Mucosa of gallbladder (tissue), 1 donor: ENCODE measurements around the gene CCKAR. TPM values are rescaled to one million over a fixed set of nuclear protein-coding genes. Genes with fewer than 3 reads are reported as not detected.

Source experiments
- DNase-seq: peaks from one replicate; pipeline ENCODE4 v3.0.0-alpha.2; 2020; ENCODE audit warnings: low spot score
- total RNA-seq: library from RNA; stranded (reverse); gene quantifications from one replicate; pipeline ENCODE4 v1.2.1, GENCODE V29; 2021
- donor health status: DM: no; HTN: no; CAD: no.

Gene CCKAR
- total RNA-seq, 1 donor from 2014 or later: 68.5 TPM

DNA sequence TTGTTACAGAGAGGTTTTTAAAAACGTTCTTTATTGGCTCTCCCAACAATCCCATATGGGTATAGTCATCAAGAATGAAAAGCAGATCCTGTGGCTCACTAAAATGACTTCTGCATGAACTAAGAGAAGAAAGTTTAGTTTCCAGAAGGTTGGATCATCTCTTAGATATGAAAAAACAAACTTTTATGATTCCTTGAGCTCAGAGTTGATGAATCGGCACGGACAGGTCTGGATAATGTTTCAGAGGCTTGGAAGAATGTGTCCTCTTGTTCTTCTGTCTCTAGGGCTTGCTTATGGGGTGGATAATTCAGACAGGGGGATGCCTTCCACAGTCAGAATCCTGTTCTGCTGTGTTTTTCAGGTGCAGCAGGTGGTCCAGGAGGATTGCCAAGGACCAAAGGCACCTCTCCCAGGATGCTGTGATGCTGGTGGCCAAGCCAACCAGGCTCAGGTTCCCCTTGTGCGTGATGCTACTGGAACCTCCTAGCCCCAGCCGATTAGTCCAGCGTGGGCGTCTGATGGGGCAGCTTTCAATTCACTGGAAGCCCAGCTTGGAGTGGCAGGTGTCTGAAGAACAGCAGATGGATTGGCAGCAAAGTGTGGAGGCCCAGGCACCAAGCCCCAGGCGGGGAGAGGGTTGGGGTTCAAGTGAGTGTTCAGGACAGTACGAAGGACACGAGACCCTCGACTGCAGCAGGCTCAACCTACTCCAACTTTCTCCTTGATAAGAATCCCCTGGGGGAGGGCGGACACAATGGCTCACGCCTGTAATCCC lies 30.3 kb downstream of the CCKAR start:
- no peak for DNase-seq

DNA sequence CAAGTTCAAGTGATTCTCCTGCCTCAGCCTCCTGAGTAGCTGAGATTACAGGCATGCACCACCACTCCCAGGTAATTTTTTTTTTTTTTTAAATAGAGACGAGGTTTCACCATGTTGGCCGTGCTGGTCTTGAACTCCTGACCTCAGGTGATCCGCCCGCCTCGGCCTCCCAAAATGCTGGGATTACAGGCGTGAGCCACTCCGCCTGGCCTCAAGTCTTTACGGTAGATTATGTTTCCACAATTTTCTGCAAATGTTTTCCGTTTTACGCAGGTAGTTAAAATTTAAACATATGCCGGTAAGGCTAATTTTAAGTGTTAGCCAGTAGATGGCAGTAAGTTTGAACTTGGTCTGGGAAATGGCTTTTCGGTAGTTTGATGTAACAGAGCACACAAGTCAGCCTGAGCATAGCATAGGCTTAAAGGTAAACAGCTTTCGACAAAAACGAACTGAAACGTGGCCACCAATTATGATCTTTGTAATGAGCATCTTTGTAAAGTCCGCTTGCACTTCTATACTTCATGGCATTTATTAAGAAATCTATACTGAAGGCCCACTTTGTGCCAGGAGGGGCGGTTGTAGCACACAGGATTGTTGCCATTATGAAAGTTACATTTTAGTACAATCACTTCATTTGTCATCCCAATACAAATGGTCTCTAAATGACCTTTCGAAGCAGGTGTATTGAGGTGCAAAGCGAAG lies 31.1 kb downstream of the CCKAR start:
- no peak for DNase-seq

DNA sequence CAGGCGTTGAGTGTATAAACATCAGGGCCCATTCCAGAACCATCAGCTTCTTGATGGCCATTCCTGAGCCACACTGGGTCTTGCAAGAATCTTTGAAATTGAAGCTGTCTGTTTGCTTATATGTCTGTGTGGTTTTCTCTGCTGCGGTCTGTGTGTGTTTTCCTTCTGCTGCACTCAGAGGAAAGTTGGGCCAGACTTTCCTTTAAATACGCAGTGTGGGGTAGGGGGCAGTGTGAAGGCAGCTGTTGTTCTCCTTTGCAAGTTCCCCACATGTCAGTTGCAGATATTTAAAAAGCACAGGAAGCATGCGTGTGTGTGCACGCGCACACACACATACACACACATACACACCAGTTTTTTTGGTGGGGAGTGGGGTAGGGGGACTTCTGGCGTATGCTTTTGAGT lies 32.1 kb downstream of the CCKAR start:
- no peak for DNase-seq

GRCh38 chr4:26457412-26457811 lies 32.9 kb downstream of the CCKAR start:
- no peak for DNase-seq

DNA sequence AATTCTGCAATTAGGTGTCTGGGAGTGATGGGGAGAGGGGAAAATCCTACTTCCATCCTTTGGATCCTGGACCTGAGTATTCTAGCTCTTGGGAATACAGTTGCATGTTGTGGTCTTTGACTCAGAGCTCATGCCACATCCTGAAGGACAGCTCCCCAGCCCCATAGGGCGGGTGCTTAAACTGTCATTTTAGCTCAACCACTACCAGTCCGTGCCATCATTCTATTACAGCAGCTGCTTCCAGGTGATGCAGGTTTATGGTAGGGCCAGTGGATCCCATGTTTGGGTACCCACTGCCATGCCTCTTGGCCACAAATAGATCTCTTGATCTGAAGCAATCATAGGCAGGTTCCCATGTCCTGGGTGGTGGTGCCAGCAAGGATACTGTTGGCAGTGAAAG lies 34.7 kb downstream of the CCKAR start:
- no peak for DNase-seq

- no peak for DNase-seq
Observed at GRCh38 chr4:26454961-26455360, 35.3 kb downstream of the CCKAR start.

GRCh38 chr4:26452565-26453531 lies 37.4 kb downstream of the CCKAR start:
- DNase-seq: no peak

- DNase-seq: no peak
Observed at GRCh38 chr4:26451597-26451996, 38.7 kb downstream of the CCKAR start.

DNA sequence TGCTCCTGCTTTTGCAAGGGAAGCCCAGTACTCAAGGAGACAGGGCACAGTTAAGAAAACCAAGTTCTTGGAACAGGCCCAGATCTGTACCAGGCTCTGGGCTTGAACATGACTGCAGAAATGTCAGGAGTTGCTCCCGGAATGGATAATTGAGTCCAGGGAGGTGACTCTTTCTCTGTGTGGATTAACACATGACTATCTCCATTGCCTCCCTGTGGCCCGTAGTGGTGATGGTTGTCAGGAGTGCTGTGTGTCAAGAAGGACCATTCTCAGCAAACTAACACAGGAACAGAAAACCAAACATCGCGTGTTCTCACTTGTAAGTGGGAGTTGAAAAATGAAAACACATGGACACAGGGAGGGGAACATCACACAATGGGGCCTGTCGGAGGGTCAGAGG lies 39.9 kb downstream of the CCKAR start:
- no peak for DNase-seq

DNA sequence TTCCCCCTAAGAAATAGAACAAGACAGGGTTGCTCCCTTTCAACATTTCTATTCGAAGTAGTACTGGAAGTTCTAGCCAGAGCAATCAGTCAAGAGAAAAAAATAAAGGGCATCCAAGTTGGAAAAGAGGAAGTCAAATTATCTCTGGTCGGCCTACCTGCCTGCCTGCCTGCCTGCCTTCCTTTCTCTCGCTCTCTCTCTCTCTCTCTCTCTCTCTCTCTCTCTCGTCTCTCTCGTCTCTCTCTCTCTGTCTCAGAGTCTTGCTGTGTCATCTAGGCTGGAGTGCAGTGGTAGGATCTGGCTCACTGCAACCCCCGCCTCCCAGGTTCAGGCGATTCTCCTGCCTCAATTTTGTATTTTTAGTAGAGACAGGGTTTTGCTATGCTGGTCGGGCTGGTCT lies 42.9 kb downstream of the CCKAR start:
- no peak for DNase-seq

GRCh38 chr4:26441771-26442170 lies 48.5 kb downstream of the CCKAR start:
- DNase-seq: no peak

DNA sequence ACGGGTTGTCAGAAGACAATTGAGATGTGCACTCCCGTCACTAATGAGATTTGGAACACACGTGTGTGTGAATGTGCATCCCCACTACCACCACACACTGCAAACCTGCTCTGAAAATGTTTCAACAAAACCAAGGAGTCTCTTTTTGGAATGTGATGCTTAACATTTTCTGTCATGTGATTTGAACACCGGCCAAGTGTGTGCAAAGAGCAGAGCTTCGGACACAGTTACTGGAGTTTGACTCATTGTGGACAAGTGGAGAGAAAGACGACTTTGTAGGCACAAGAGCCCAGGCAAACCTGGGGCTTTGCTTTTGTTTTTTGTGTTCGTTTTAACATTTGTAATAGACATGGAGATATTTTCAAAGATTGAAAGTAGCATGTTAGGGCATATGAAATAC lies 49.2 kb downstream of the CCKAR start:
- DNase-seq: peak; percentile 32

DNA sequence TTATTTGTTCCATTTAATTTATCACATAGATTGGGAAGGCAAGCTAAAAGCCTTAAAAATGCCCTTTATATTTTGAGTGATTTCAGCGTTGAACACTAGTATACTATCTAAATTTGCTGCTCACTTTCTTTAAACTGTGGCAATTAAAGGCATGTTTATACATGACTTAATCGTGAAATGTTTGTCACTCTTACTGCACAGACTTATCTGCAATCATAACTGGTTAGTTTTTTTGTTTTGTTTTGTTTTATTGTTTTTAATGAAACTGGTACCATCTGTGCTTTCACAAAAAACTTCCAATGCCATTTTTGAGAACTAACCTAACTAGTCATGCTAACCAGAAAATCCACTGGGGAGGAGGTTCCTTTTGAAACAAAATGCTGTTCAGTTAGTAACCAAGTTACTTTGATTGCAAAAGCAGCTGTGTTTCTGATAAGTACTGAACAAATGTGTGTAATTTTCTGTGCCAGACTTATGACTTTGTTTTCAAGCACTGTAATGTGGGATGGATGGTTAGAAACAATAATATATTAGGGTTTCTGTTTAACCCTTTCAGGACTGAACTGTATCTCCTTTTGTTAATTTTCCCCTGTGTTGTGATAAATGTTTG lies 56.1 kb downstream of the CCKAR start:
- DNase-seq: no peak

GRCh38 chr4:26433556-26433955 lies 56.7 kb downstream of the CCKAR start:
- no peak for DNase-seq

DNA sequence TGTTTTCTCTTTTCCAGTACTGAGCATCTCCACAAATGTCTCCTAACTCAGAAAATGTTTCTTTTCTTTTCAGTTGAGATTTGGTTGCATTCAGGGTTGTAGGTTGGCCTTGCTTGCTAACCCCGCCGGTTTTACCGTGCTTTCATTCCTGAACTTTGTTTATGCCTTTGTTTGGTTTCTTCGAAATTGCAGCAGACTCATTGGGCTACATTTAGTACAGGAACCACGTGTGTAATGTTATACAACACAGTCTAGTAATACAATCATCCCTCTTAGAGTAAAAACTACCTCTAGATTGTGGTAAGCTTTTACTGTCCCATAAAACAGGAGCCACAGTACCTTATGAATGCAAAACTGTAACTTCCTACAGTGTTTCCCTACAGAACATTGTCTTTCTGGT lies 57.9 kb downstream of the CCKAR start:
- DNase-seq: no peak

DNA sequence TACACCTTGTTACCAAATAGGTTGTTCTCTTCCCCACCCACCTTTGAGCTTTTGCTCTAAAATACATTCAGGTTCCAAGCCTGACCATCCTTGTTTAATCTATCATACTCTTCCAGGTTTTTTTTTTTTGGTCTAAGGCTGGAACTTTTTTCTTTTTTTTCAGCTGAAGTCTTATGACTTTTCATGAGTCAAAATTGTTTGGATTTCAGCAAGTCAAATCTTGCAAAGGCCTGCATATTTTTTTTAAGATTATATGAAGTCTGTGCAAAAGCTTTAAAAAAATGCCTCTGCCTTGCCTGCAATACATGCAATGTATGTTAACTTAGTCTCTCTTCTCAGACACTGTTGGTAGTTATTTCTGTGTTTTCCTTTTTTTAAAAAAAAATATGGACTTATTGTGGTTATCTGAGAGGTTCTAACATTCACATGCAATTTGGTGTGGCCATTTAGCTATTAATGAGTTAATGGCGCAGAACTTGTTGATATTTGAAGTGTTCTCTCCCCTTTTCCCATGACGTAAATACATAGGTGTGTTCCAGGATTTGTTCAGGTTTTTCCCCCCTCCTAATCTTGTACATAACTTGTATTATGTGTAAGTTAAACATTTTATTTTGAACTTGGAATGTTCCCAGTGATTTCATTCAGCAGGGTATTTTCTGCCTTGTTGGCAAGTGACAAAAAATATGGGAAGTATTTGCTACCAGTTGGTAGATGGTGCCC lies 58.7 kb downstream of the CCKAR start:
- no peak for DNase-seq

Other genes starting within 250 kb of the CCKAR start
- gene RBPJ, start 169.5 kb downstream of the CCKAR start, total RNA-seq: 72.1 TPM
- gene TBC1D19, start 93.6 kb upstream of the CCKAR start, total RNA-seq: 19.7 TPM